Measurements from ENCODE around the gene OPA3. TPM values are rescaled to one million over a fixed set of nuclear protein-coding genes. Genes with fewer than 3 reads are reported as not detected.
"Not testable (repeated sequence)": the region's sequence is repeated elsewhere in the genome, so short reads cannot be mapped to it uniquely, and the experiment has no call there.

Gene OPA3
- total RNA-seq, 1 donor from 2014 or later, result 14.4 TPM

DNA sequence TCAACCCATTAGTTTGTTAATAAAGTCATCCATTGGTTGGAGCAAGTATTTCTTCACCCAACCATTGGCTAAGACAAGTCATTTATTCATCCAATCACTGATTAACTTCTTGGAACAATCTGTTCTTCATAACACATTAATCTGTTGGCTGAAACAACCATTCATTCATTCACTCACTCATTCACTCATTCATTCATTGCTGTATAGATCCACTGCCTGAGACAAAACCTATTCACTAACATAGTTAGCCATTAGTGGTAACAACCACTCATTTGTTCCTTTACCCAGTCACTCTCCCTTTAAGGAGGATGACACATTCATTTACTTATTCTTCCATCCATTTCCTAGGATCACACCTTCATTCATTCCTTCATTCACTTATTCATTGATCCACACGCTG is 39.4 kb upstream of the OPA3 start:
- H3K4me1 Mint-ChIP-seq (ENCODE audit: low read depth), result no peaks in the 10 kb centered on the region
- no peak overlapping the region for H3K27ac Mint-ChIP-seq
- no peaks in the 10 kb centered on the region for H3K9me3 Mint-ChIP-seq (ENCODE audit: low read depth)
- peaks cover 14% of the 10 kb centered on the region for H3K36me3 Mint-ChIP-seq (ENCODE audit: insufficient read depth)
- H3K4me3 Mint-ChIP-seq (ENCODE audit: low read depth), result no peak overlapping the region
- TF ChIP-seq, protein P1, sequence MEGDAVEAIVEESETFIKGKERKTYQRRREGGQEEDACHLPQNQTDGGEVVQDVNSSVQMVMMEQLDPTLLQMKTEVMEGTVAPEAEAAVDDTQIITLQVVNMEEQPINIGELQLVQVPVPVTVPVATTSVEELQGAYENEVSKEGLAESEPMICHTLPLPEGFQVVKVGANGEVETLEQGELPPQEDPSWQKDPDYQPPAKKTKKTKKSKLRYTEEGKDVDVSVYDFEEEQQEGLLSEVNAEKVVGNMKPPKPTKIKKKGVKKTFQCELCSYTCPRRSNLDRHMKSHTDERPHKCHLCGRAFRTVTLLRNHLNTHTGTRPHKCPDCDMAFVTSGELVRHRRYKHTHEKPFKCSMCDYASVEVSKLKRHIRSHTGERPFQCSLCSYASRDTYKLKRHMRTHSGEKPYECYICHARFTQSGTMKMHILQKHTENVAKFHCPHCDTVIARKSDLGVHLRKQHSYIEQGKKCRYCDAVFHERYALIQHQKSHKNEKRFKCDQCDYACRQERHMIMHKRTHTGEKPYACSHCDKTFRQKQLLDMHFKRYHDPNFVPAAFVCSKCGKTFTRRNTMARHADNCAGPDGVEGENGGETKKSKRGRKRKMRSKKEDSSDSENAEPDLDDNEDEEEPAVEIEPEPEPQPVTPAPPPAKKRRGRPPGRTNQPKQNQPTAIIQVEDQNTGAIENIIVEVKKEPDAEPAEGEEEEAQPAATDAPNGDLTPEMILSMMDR (IDR thresholded peaks at IDR 0.05; ENCODE audit: unreplicated experiment), result no peak
- no peak for DNase-seq (ENCODE audit: low spot score, unreplicated experiment)
- no peaks in the 10 kb centered on the region for H3K27me3 Mint-ChIP-seq

DNA sequence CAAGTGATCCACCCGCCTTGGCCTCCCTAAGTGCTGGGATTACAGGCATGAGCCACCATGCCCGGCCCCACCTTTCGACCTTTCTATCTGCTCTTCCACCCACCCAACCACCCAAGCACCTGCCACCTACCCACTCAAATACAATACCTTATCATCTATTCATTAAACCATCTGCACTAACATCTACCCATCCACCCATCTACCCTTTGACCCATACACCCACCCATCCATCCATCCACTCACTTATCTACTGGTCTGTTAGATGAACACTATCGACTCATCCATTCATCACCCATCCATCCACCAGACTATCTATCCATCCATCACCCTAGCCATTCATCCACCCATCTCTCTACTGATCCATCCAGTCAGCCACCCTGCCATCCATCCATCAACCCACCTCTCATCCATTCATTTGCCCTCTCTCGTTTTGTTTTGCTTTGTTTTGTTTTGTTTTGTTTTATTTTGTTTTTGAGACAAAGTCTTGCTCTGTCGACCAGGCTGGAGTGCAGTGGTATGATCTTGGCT is 37.4 kb upstream of the OPA3 start:
- Mint-ChIP-seq H3K36me3 (ENCODE audit: insufficient read depth) (peaks cover 13% of the 10 kb centered on the region), H3K27ac (no peak overlapping the region), H3K4me1 (ENCODE audit: low read depth) (no peaks in the 10 kb centered on the region), H3K9me3 (ENCODE audit: low read depth) (no peaks in the 10 kb centered on the region), H3K4me3 (ENCODE audit: low read depth) (no peak overlapping the region), H3K27me3 (no peaks in the 10 kb centered on the region)
- no peak for DNase-seq (ENCODE audit: low spot score, unreplicated experiment)
- TF ChIP-seq, protein P1 (IDR thresholded peaks at IDR 0.05; ENCODE audit: unreplicated experiment), result no peak

DNA sequence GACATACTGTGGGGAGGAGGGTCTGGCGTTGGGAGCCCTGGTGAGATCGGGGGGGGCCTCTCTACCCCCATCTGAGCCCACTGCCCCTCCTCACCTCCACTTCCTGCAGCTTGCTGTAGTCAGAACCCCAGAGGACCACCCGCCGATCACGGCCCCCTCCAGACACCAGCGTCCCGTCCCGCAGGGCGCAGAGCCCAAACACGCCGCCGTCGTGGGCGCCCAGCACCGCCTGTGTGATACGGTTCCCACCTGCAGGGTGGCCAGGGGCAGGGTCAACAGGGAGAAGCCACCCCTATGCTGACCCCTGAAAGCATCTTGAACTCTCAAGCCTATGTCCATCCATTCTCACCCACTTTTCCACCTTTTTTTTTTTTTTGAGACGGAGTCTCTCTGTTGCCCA is 36.8 kb upstream of the OPA3 start:
- Mint-ChIP-seq H3K4me3 (ENCODE audit: low read depth) (no peak overlapping the region), H3K36me3 (ENCODE audit: insufficient read depth) (peaks cover 13% of the 10 kb centered on the region), H3K27ac (no peak overlapping the region), H3K4me1 (ENCODE audit: low read depth) (no peaks in the 10 kb centered on the region), H3K9me3 (ENCODE audit: low read depth) (no peaks in the 10 kb centered on the region), H3K27me3 (no peaks in the 10 kb centered on the region)
- no peak for DNase-seq (ENCODE audit: low spot score, unreplicated experiment)
- TF ChIP-seq, protein P1 (IDR thresholded peaks at IDR 0.05; ENCODE audit: unreplicated experiment), result no peak

DNA sequence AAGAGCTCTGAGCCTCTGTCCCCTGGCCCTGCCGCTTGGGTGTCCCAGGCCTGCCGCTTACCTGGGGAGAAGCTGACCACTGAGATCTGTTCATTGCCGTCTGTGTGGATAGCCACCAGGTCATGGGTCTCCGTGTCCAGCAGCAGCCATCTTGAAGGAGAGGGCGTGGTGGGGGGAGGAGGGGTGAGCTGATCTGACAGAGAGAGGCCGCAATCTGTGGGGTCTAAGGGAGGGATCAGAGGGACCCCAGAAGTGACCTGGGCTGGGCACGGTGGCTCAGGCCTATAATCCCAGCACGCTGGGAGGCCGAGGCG is 32.1 kb upstream of the OPA3 start:
- TF ChIP-seq, protein P1 (IDR thresholded peaks at IDR 0.05; ENCODE audit: unreplicated experiment), result no peak
- peaks cover 4% of the 10 kb centered on the region for H3K4me1 Mint-ChIP-seq (ENCODE audit: low read depth)
- no peaks in the 10 kb centered on the region for H3K9me3 Mint-ChIP-seq (ENCODE audit: low read depth)
- no peaks in the 10 kb centered on the region for H3K27me3 Mint-ChIP-seq
- peak overlapping the region; percentile 31 for H3K4me3 Mint-ChIP-seq (ENCODE audit: low read depth)
- no peak overlapping the region for H3K27ac Mint-ChIP-seq
- peaks cover 9% of the 10 kb centered on the region for H3K36me3 Mint-ChIP-seq (ENCODE audit: insufficient read depth)
- no peak for DNase-seq (ENCODE audit: low spot score, unreplicated experiment)

DNA sequence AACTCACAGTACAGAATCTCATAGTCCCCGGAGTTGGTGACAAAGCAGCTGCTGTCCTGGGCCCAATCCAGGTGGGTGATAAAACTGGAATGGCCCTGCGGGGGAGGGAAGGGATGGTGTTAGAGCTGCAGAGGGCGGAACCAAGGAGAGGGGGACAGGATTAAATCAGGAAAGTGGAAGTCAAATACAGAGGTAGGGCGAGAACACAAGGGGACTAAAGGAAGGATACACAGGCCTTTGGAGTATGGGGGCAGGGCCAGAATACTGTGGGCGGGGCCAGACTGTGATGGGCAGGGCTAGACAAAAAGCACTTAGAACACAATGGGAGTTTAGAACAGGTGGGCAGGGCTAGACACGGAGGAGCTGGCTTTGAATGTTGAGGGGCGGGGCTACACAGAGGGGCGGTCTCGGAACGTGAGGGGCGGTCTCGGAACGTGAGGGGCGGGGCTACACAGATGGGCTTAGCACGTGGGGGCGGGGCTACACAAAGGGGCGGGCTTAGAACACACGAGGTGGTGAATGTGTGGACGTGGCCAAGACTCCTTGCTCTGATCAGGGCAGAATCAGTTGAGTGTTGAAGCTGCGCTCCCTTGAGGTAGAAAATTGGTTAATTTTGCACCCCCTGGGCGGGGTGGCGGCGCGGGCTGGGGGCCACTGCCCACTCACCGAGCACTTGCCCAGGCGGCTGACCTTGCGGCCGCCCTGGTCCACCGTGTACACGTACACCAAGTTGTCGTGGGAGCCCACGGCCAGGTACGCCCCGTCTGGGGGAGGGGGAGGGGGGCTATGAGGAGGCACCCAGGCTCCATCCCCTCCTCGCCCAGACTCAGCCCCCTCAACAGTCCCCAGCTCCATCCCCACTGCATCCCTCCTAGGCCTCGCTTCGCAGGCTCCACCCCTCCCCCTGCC is 31.4 kb upstream of the OPA3 start:
- Mint-ChIP-seq H3K27me3 (no peaks in the 10 kb centered on the region), H3K27ac (peak overlapping the region; percentile 97), H3K4me3 (ENCODE audit: low read depth) (peak overlapping the region; percentile 77), H3K36me3 (ENCODE audit: insufficient read depth) (peaks cover 9% of the 10 kb centered on the region), H3K9me3 (ENCODE audit: low read depth) (no peaks in the 10 kb centered on the region), H3K4me1 (ENCODE audit: low read depth) (peaks cover 4% of the 10 kb centered on the region)
- peak; percentile 82 for DNase-seq (ENCODE audit: low spot score, unreplicated experiment)
- TF ChIP-seq, protein P1 (IDR thresholded peaks at IDR 0.05; ENCODE audit: unreplicated experiment), result no peak

DNA sequence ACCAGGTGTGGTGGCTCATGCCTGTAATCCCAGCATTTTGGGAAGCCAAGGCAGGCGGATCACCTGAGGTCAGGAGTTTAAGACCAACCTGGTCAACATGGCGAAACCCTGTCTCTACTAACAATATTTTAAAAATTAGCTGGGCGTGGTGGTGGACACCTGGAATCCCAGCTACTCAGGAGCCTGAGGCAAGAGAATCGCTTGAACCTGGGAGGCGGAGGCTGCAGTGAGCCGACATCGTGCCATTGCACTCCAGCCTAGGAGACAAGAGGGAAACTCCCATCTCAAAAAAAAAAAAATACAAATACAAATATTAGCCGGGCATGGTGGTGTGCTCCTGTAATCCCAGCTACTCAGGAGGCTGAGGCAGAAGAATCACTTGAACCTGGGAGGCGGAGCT is 30.5 kb upstream of the OPA3 start:
- H3K27ac Mint-ChIP-seq; H3K9me3 Mint-ChIP-seq (ENCODE audit: low read depth); H3K27me3 Mint-ChIP-seq; H3K36me3 Mint-ChIP-seq (ENCODE audit: insufficient read depth); H3K4me3 Mint-ChIP-seq (ENCODE audit: low read depth); DNase-seq (ENCODE audit: low spot score, unreplicated experiment); H3K4me1 Mint-ChIP-seq (ENCODE audit: low read depth): not testable (repeated sequence)
